Skeletal muscle satellite cell (primary cell): ENCODE results near the gene ARL6IP5.

Experiments used
- H3K27me3 ChIP-seq: 2 replicates; pipeline ENCODE4 v1.7.0; 2013; ENCODE audit warnings: low read length; ENCODE audit not compliant: control insufficient read depth, insufficient read depth
- H3K36me3 ChIP-seq: 2 replicates; pipeline ENCODE4 v1.7.0; 2013; ENCODE audit warnings: mild to moderate bottlenecking, control low read depth, low read length; ENCODE audit not compliant: insufficient read depth
- H3K4me1 ChIP-seq: 2 replicates; pipeline ENCODE4 v1.7.0; 2013; ENCODE audit warnings: low read length; ENCODE audit not compliant: control insufficient read depth, insufficient read depth
- H3K4me2 ChIP-seq: 2 replicates; pipeline ENCODE4 v1.7.0; 2013; ENCODE audit warnings: mild to moderate bottlenecking, low read length
- H3K4me3 ChIP-seq: 2 replicates; pipeline ENCODE4 v1.7.0; 2013; ENCODE audit warnings: low read length
- H3K9ac ChIP-seq: 2 replicates; pipeline ENCODE4 v1.7.0; 2013; ENCODE audit warnings: mild to moderate bottlenecking, low read depth, low read length, moderate library complexity
- H3K9me3 ChIP-seq: replicated peaks from 2 replicates; pipeline ENCODE4 v1.7.0; 2013; ENCODE audit warnings: mild to moderate bottlenecking, control low read depth, low read length

ARL6IP5 gene

GRCh38 chr3:69066121-69066520 lies 18.6 kb upstream of the ARL6IP5 start:
- no peak overlapping the region for H3K4me3 ChIP-seq
- H3K9ac ChIP-seq: no peak overlapping the region
- no peak overlapping the region for H3K4me2 ChIP-seq
- no peaks in the 10 kb centered on the region for H3K9me3 ChIP-seq
- H3K4me1 ChIP-seq: no peaks in the 10 kb centered on the region
- H3K36me3 ChIP-seq: peaks cover 40% of the 10 kb centered on the region
- no peaks in the 10 kb centered on the region for H3K27me3 ChIP-seq

- peaks cover 4% of the 10 kb centered on the region for H3K4me1 ChIP-seq
- H3K9ac ChIP-seq: no peak overlapping the region
- no peaks in the 10 kb centered on the region for H3K9me3 ChIP-seq
- no peak overlapping the region for H3K4me2 ChIP-seq
- H3K36me3 ChIP-seq: peaks cover 25% of the 10 kb centered on the region
- no peak overlapping the region for H3K4me3 ChIP-seq
- H3K27me3 ChIP-seq: no peaks in the 10 kb centered on the region
Observed at GRCh38 chr3:69072928-69073327, 11.8 kb upstream of the ARL6IP5 start.

- no peaks in the 10 kb centered on the region for H3K36me3 ChIP-seq
- H3K4me1 ChIP-seq: peaks cover 52% of the 10 kb centered on the region
- H3K27me3 ChIP-seq: no peaks in the 10 kb centered on the region
- H3K9ac ChIP-seq: peak overlapping the region; percentile 90
- H3K4me2 ChIP-seq: peak overlapping the region; percentile 91
- peak overlapping the region; percentile 76 for H3K4me3 ChIP-seq
- H3K9me3 ChIP-seq: no peaks in the 10 kb centered on the region
Observed at GRCh38 chr3:69079269-69080159, 5.2 kb upstream of the ARL6IP5 start.

- Histone ChIP-seq H3K36me3 (no peaks in the 10 kb centered on the region), H3K9ac (peak within 1 kb of the TSS; percentile 90), H3K4me2 (peak within 1 kb of the TSS; percentile 91), H3K4me1 (peaks cover 53% of the 10 kb centered on the region), H3K27me3 (no peaks in the 10 kb centered on the region), H3K4me3 (peak within 1 kb of the TSS; percentile 76), H3K9me3 (no peaks in the 10 kb centered on the region)
Observed at GRCh38 chr3:69080233-69080920, 4.4 kb upstream of the ARL6IP5 start, which contains the start of gene UBA3. UBA3 (minus strand) TSS chr3:69080365; CDS start chr3:69080353, 12 bp downstream.

- Histone ChIP-seq H3K4me3 (no peak overlapping the region), H3K4me1 (peaks cover 58% of the 10 kb centered on the region), H3K4me2 (peak overlapping the region; percentile 86), H3K36me3 (no peaks in the 10 kb centered on the region), H3K9me3 (no peaks in the 10 kb centered on the region), H3K9ac (no peak overlapping the region), H3K27me3 (no peaks in the 10 kb centered on the region)
Observed at GRCh38 chr3:69081583-69082262, 3.0 kb upstream of the ARL6IP5 start.

GRCh38 chr3:69082361-69082760 lies 2.4 kb upstream of the ARL6IP5 start:
- Histone ChIP-seq H3K36me3 (no peaks in the 10 kb centered on the region), H3K4me2 (peak overlapping the region; percentile 86), H3K4me3 (no peak overlapping the region), H3K9me3 (no peaks in the 10 kb centered on the region), H3K4me1 (peaks cover 63% of the 10 kb centered on the region), H3K9ac (peak overlapping the region; percentile 46), H3K27me3 (no peaks in the 10 kb centered on the region)

- H3K4me1 ChIP-seq: peaks cover 64% of the 10 kb centered on the region
- H3K27me3 ChIP-seq: no peaks in the 10 kb centered on the region
- no peaks in the 10 kb centered on the region for H3K36me3 ChIP-seq
- H3K4me2 ChIP-seq: peak overlapping the region; percentile 86
- peak overlapping the region; percentile 46 for H3K9ac ChIP-seq
- no peaks in the 10 kb centered on the region for H3K9me3 ChIP-seq
- no peak overlapping the region for H3K4me3 ChIP-seq
Observed at GRCh38 chr3:69082805-69083204, 1.9 kb upstream of the ARL6IP5 start.

GRCh38 chr3:69085168-69085832 lies 563 bp downstream of the ARL6IP5 start:
- Histone ChIP-seq H3K4me2 (peak overlapping the region; percentile 86), H3K9ac (peak overlapping the region; percentile 95), H3K4me1 (peaks cover 73% of the 10 kb centered on the region), H3K9me3 (no peaks in the 10 kb centered on the region), H3K36me3 (peaks cover 9% of the 10 kb centered on the region), H3K4me3 (peak overlapping the region; percentile 92), H3K27me3 (no peaks in the 10 kb centered on the region)

GRCh38 chr3:69085833-69086722 lies 1.3 kb downstream of the ARL6IP5 start:
- Histone ChIP-seq H3K4me3 (peak overlapping the region; percentile 92), H3K4me2 (peak overlapping the region; percentile 86), H3K4me1 (peaks cover 73% of the 10 kb centered on the region), H3K9ac (peak overlapping the region; percentile 95), H3K9me3 (no peaks in the 10 kb centered on the region), H3K27me3 (no peaks in the 10 kb centered on the region), H3K36me3 (peaks cover 13% of the 10 kb centered on the region)

- Histone ChIP-seq H3K4me3 (peak overlapping the region; percentile 92), H3K4me1 (peaks cover 76% of the 10 kb centered on the region), H3K9ac (peak overlapping the region; percentile 95)
Observed at GRCh38 chr3:69087030-69087791, 2.5 kb downstream of the ARL6IP5 start.

More at GRCh38 chr3:69087030-69087791, 2.5 kb downstream of the ARL6IP5 start:
- peak overlapping the region; percentile 86 for H3K4me2 ChIP-seq
- H3K27me3 ChIP-seq: no peaks in the 10 kb centered on the region
- peaks cover 14% of the 10 kb centered on the region for H3K36me3 ChIP-seq
- H3K9me3 ChIP-seq: no peaks in the 10 kb centered on the region
